Keratinocyte (primary cell): ENCODE data around the gene ANOS1. TPM values are rescaled to one million over a fixed set of nuclear protein-coding genes. Genes with fewer than 3 reads are reported as not detected.

Source experiments
- DNase-seq: peaks from one replicate; pipeline ENCODE4 v3.0.0-alpha.2; 2011; ENCODE audit warnings: low read depth, missing footprints, low spot score
- FAIRE-seq: peaks from 2 replicates; lab custom pipeline; 2011; peaks lifted over from hg19 to GRCh38; lab: Jason Lieb, UNC
- H2AFZ ChIP-seq: 2 replicates; pipeline ENCODE4 v1.6.0; 2012; ENCODE audit warnings: low read length, control low read depth, inconsistent platforms; ENCODE audit not compliant: control insufficient read depth
- H3K27ac ChIP-seq: 2 replicates; pipeline ENCODE4 v1.5.1; 2011; ENCODE audit warnings: low read length; ENCODE audit not compliant: control insufficient read depth, insufficient read depth
- H3K27me3 ChIP-seq: 3 replicates; pipeline ENCODE4 v1.6.0; 2011; ENCODE audit warnings: low read length; ENCODE audit not compliant: control insufficient read depth, insufficient read depth; ENCODE audit errors: extremely low read depth
- H3K36me3 ChIP-seq, 2 experiments: 2 replicates in 1 of 2; 3 replicates in 1 of 2; pipeline ENCODE4 v1.5.1; 2011; ENCODE audit warnings: low read length in 2 of 2, mild to moderate bottlenecking in 1 of 2; ENCODE audit not compliant: control insufficient read depth in 2 of 2, insufficient read depth in 2 of 2; ENCODE audit errors: extremely low read depth in 1 of 2
- H3K4me1 ChIP-seq: 3 replicates; pipeline ENCODE4 v1.5.1; 2011; ENCODE audit warnings: low read length; ENCODE audit not compliant: control insufficient read depth, insufficient read depth; ENCODE audit errors: extremely low read depth
- H3K4me2 ChIP-seq: 3 replicates; pipeline ENCODE4 v1.6.0; 2011; ENCODE audit warnings: low read depth, low read length; ENCODE audit not compliant: control insufficient read depth, insufficient read depth; ENCODE audit errors: extremely low read depth
- H3K4me3 ChIP-seq, 3 experiments: fragments of 200-600 bp in 1 of 3; sonication (generic) in 1 of 3; 2 replicates in 2 of 3; 3 replicates in 1 of 3; pipeline ENCODE4 v1.5.1; 2011 to 2016; ENCODE audit warnings: low read length in 3 of 3, mild to moderate bottlenecking in 3 of 3, control low read depth in 2 of 3, inconsistent platforms in 1 of 3, low read depth in 1 of 3, mixed read lengths in 1 of 3, mixed run types in 1 of 3, moderate library complexity in 1 of 3; ENCODE audit not compliant: control insufficient read depth in 2 of 3, insufficient read depth in 2 of 3; ENCODE audit errors: extremely low read depth in 1 of 3
- H3K79me2 ChIP-seq: 2 replicates; pipeline ENCODE4 v1.6.0; 2012; ENCODE audit warnings: low read length; ENCODE audit not compliant: control insufficient read depth, insufficient read depth
- H3K9ac ChIP-seq: 3 replicates; pipeline ENCODE4 v1.6.0; 2011; ENCODE audit warnings: low read length; ENCODE audit not compliant: control insufficient read depth, insufficient read depth; ENCODE audit errors: extremely low read depth
- H3K9me1 ChIP-seq: 3 replicates; pipeline ENCODE4 v1.6.0; 2011; ENCODE audit warnings: low read length; ENCODE audit not compliant: control insufficient read depth, insufficient read depth; ENCODE audit errors: extremely low read depth
- H3K9me3 ChIP-seq: 2 replicates; pipeline ENCODE4 v1.5.1; 2012; ENCODE audit warnings: low read depth, low read length; ENCODE audit not compliant: control insufficient read depth
- H4K20me1 ChIP-seq: 3 replicates; pipeline ENCODE4 v1.6.0; 2011; ENCODE audit warnings: low read length; ENCODE audit not compliant: control insufficient read depth, insufficient read depth; ENCODE audit errors: extremely low read depth
- EZH2 ChIP-seq: IDR thresholded peaks from one replicate; pipeline ENCODE4 v1.6.1; 2012; ENCODE audit warnings: inconsistent platforms, mild to moderate bottlenecking, low read length, moderate library complexity
- dilution Hi-C: fragments of 300-500 bp; cut with MboI; formaldehyde crosslinking; loops from one replicate; pipeline ENCODE4 v1.7.0; 2020; ENCODE audit warnings: low sequenced_read_pairs; ENCODE audit not compliant: extremely low pct_ligation_motif_present
- polyA plus RNA-seq, 5 experiments: library from polyadenylated mRNA; depleted of rRNA in 3 of 5; stranded (reverse) in 3 of 5; stranded (forward) in 1 of 5; unstranded in 1 of 5; fragments of >200 nt; gene quantifications; 1 replicate in 1 of 5; 2 replicates in 3 of 5; 3 replicates in 1 of 5; pipeline versions ENCODE4 v1.2.1 to v1.2.3, GENCODE V29; 2011 to 2012; ENCODE audit warnings: missing spikeins in 2 of 5, low read depth in 1 of 5, low replicate concordance in 1 of 5
- TF ChIP-seq, protein P1 (sequence below), 3 experiments: IDR thresholded peaks in 1 of 3; conservative IDR thresholded peaks in 1 of 3; optimal IDR thresholded peaks in 1 of 3; 2 replicates in 2 of 3; 3 replicates in 1 of 3; pipeline versions ENCODE3 to v1.5.1; 2011; ENCODE audit warnings: low read length in 3 of 3, mild to moderate bottlenecking in 3 of 3, moderate library complexity in 2 of 3, control low read depth in 1 of 3, inconsistent platforms in 1 of 3; ENCODE audit not compliant: insufficient read depth in 2 of 3; ENCODE audit errors: extremely low read depth in 1 of 3

Gene ANOS1
- polyA plus RNA-seq, 1 donor (not counting 4 experiments of a cell fraction or from before 2014, with no cell fraction given): 4.0 TPM

- no peaks in the 10 kb centered on the region for H3K36me3 ChIP-seq
- H2AFZ ChIP-seq: no peak overlapping the region
- FAIRE-seq (no peak), DNase-seq (no peak)
- H3K4me1 ChIP-seq: peaks cover 3% of the 10 kb centered on the region
- H3K27me3 ChIP-seq: peaks cover 14% of the 10 kb centered on the region
- no peaks in the 10 kb centered on the region for H3K9me1 ChIP-seq
- no peaks in the 10 kb centered on the region for H4K20me1 ChIP-seq
- H3K4me3 ChIP-seq: no peak overlapping the region
- TF ChIP-seq EZH2: no peak
- TF ChIP-seq, protein P1, sequence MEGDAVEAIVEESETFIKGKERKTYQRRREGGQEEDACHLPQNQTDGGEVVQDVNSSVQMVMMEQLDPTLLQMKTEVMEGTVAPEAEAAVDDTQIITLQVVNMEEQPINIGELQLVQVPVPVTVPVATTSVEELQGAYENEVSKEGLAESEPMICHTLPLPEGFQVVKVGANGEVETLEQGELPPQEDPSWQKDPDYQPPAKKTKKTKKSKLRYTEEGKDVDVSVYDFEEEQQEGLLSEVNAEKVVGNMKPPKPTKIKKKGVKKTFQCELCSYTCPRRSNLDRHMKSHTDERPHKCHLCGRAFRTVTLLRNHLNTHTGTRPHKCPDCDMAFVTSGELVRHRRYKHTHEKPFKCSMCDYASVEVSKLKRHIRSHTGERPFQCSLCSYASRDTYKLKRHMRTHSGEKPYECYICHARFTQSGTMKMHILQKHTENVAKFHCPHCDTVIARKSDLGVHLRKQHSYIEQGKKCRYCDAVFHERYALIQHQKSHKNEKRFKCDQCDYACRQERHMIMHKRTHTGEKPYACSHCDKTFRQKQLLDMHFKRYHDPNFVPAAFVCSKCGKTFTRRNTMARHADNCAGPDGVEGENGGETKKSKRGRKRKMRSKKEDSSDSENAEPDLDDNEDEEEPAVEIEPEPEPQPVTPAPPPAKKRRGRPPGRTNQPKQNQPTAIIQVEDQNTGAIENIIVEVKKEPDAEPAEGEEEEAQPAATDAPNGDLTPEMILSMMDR (optimal IDR thresholded peaks at IDR 0.05 in 1 of 3, IDR thresholded peaks at IDR 0.05 in 1 of 3, conservative IDR thresholded peaks at IDR 0.05 in 1 of 3; ENCODE audit: extremely low read depth in 1 of 3, insufficient read depth in 2 of 3, low read length in 3 of 3): no peak
- H3K79me2 ChIP-seq: no peaks in the 10 kb centered on the region
- no peak overlapping the region for H3K9ac ChIP-seq
- no peak overlapping the region for H3K4me2 ChIP-seq
- dilution Hi-C loops: no loop called here
- no peak overlapping the region for H3K27ac ChIP-seq
- H3K9me3 ChIP-seq: no peaks in the 10 kb centered on the region
Observed at GRCh38 chrX:8728932-8729535, 2.9 kb downstream of the ANOS1 start.

DNA sequence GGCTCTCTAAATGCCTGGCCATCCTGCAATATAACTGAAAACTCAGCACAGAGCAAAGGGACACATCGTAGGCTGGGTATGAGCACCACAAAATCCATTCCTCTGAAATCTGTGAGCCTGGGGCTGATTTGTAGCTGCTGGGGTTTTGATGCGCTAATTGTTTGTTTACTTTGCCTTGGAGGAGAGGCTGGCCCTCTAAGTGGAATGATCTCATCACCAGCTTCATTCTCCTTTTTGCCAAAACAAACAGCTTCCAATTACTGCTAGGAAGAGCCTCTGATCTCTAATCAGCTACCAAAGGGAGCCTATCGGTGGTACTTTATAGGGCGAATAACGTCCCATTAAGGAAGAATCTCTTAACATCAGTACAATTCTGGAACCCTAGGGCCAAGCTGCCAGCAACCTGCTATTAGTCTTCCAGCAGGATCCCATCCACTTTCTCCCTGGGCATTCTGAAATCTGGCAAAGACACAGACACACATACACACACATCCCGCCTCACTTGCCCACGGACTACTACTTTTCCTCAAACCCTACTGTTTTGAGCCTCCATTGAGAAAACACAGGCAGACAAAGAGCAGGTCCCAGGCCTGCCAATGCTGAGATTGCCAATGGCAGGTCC is 5.8 kb downstream of the ANOS1 start:
- no peak for DNase-seq
- H3K9me3 ChIP-seq: no peaks in the 10 kb centered on the region
- dilution Hi-C loops: no loop called here
- no peaks in the 10 kb centered on the region for H3K36me3 ChIP-seq
- no peaks in the 10 kb centered on the region for H4K20me1 ChIP-seq
- H2AFZ ChIP-seq: no peak overlapping the region
- no peak overlapping the region for H3K4me2 ChIP-seq
- no peak for TF ChIP-seq EZH2
- TF ChIP-seq, protein P1 (optimal IDR thresholded peaks at IDR 0.05 in 1 of 3, IDR thresholded peaks at IDR 0.05 in 1 of 3, conservative IDR thresholded peaks at IDR 0.05 in 1 of 3; ENCODE audit: extremely low read depth in 1 of 3, insufficient read depth in 2 of 3, low read length in 3 of 3): no peak
- H3K9ac ChIP-seq: no peak overlapping the region
- no peaks in the 10 kb centered on the region for H3K79me2 ChIP-seq
- H3K27ac ChIP-seq: no peak overlapping the region
- peaks cover 9% of the 10 kb centered on the region for H3K27me3 ChIP-seq
- H3K4me1 ChIP-seq: peaks cover 3% of the 10 kb centered on the region
- no peak for FAIRE-seq
- no peak overlapping the region for H3K4me3 ChIP-seq
- no peaks in the 10 kb centered on the region for H3K9me1 ChIP-seq
